Upper lobe of left lung (tissue), 6 donors: ENCODE results near the gene ACVRL1. TPM values are rescaled to one million over a fixed set of nuclear protein-coding genes. Genes with fewer than 3 reads are reported as not detected.

Source experiments
- ATAC-seq, 2 donors: fragments of 200-7000 bp; cut with Tn5 transposase; one replicate each; pipeline ENCODE4 v1.9.1; 2022; ENCODE audit warnings: mild to moderate bottlenecking in 2 of 2, moderate library complexity in 2 of 2; ENCODE audit not compliant: low FRiP score in 2 of 2
- DNase-seq, 2 donors: peaks; one replicate each; pipeline ENCODE4 v3.0.0-alpha.2; 2019 to 2020
- H3K27ac ChIP-seq, 4 donors: fragments of 200-600 bp; sonication (generic); one replicate each; pipeline ENCODE4 v1.5.1; 2016 to 2019
- H3K27me3 ChIP-seq, 4 donors: fragments of 200-600 bp; sonication (generic); one replicate each; pipeline ENCODE4 v1.5.1; 2017 to 2019
- H3K36me3 ChIP-seq, 4 donors: fragments of 200-600 bp; sonication (generic); one replicate each; pipeline ENCODE4 v1.5.1; 2016 to 2019
- H3K4me1 ChIP-seq, 4 donors: fragments of 200-600 bp; sonication (generic); one replicate each; pipeline ENCODE4 v1.5.1; 2018 to 2019
- H3K4me3 ChIP-seq, 4 donors: fragments of 200-600 bp; sonication (generic); one replicate each; pipeline ENCODE4 v1.5.1; 2017 to 2019; ENCODE audit warnings: mild to moderate bottlenecking in 2 of 4, moderate library complexity in 1 of 4
- H3K9me3 ChIP-seq, 4 donors: fragments of 200-600 bp; sonication (generic); one replicate each; pipeline ENCODE4 v1.5.1; 2018 to 2019
- CTCF ChIP-seq, 6 experiments: fragments of 450-650 bp in 4 of 6; fragments of 200-600 bp in 2 of 6; sonication (generic) in 2 of 6; IDR thresholded peaks; one replicate each; pipeline ENCODE4 v1.5.1; 2016 to 2019; ENCODE audit warnings: antibody characterized with exemption in 6 of 6
- EP300 ChIP-seq, 4 donors: sonication (generic); formaldehyde crosslinking; IDR thresholded peaks; one replicate each; pipeline ENCODE4 v1.5.1; 2017; ENCODE audit warnings: antibody characterized with exemption in 4 of 4, control low read depth in 2 of 4
- POLR2A ChIP-seq, 4 donors: fragments of 450-650 bp; IDR thresholded peaks; one replicate each; pipeline ENCODE4 v1.5.1; 2016 to 2017; ENCODE audit warnings: antibody characterized with exemption in 4 of 4, mild to moderate bottlenecking in 2 of 4
- POLR2AphosphoS5 ChIP-seq, 2 donors: sonication (generic); formaldehyde crosslinking; IDR thresholded peaks; one replicate each; pipeline ENCODE4 v1.5.1; 2017; ENCODE audit warnings: antibody characterized with exemption in 2 of 2
- WGBS, 2 donors: methylation state at CpG; one replicate each; pipeline ENCODE4 v1.1.5; 2017 to 2018; 5-methylcytosine and 5-hydroxymethylcytosine counted together
- total RNA-seq, 6 donors: library from RNA; depleted of rRNA in 4 of 6; stranded (reverse); fragments of >200 nt in 4 of 6; gene quantifications; one replicate each; pipeline versions ENCODE4 v1.1.0 to v1.2.1, GENCODE V29; 2016 to 2021
- donor health status: DM: no; HTN: no; CAD: no; lungs with moderate emphysema.
- donor health status: DM: no; HTN: yes; CAD: no; lungs with severe emphysema.

The ACVRL1 gene
- total RNA-seq, 6 donors from 2014 or later: 62.9 to 265 (median 180) TPM

GRCh38 chr12:51972422-51972812 is 65.1 kb downstream of the ACVRL1 start:
- H3K4me3 ChIP-seq: peak overlapping the region in 1 of 4 donors; percentile 8
- DNase-seq (no peak), ATAC-seq (peak in 1 of 2 donors; percentile 1)
- TF ChIP-seq POLR2A (IDR thresholded peaks at IDR 0.05) (no peak), POLR2AphosphoS5 (IDR thresholded peaks at IDR 0.05) (no peak), CTCF (IDR thresholded peaks at IDR 0.05) (no peak), EP300 (IDR thresholded peaks at IDR 0.05) (no peak)
- H3K36me3 ChIP-seq: peaks cover 0 to 22% (median 12%) of the 10 kb centered on the region in 4 donors
- H3K27ac ChIP-seq: peak overlapping the region; percentile 71 to 83 (median 78)
- H3K27me3 ChIP-seq: no peaks in the 10 kb centered on the region
- WGBS, 2 donors: 49 to 68% methylated on average over 5 of the region's 5 CpGs
- peaks cover 47 to 65% (median 61%) of the 10 kb centered on the region in 4 donors for H3K4me1 ChIP-seq
- no peaks in the 10 kb centered on the region for H3K9me3 ChIP-seq

- Histone ChIP-seq H3K36me3 (peaks cover 0 to 24% (median 12%) of the 10 kb centered on the region in 4 donors), H3K9me3 (no peaks in the 10 kb centered on the region), H3K27ac (peak overlapping the region; percentile 71 to 83 (median 78)), H3K27me3 (no peaks in the 10 kb centered on the region), H3K4me3 (peak overlapping the region in 1 of 4 donors; percentile 8), H3K4me1 (peaks cover 51 to 65% (median 62%) of the 10 kb centered on the region in 4 donors)
- DNase-seq (peak in 1 of 2 donors; percentile 86), ATAC-seq (peak; percentile 80 to 87)
- TF ChIP-seq EP300 (IDR thresholded peaks at IDR 0.05): peak in 2 of 4 donors; percentile 65 to 82
- TF ChIP-seq POLR2A (IDR thresholded peaks at IDR 0.05): peak in 1 of 4 donors; percentile 26
- no peak for TF ChIP-seq CTCF (IDR thresholded peaks at IDR 0.05)
- peak; percentile 54 to 79 for TF ChIP-seq POLR2AphosphoS5 (IDR thresholded peaks at IDR 0.05)
- 16 to 31% methylated on average over 9 of the region's 9 CpGs for WGBS, 2 donors
Measured at GRCh38 chr12:51972849-51973273, 65.6 kb downstream of the ACVRL1 start.

Other genes with a start within 250 kb of the ACVRL1 start
- gene FIGNL2, start 58.8 kb upstream of the ACVRL1 start, total RNA-seq: 1 to 10 TPM in 2 of 6 donors, under 1 TPM in 3, not detected in 1; 0.22 to 1.5 (median 0.39) TPM
- not detected for gene ANKRD33, start 19.4 kb upstream of the ACVRL1 start, total RNA-seq
- gene ACVR1B, start 44.2 kb downstream of the ACVRL1 start, total RNA-seq: 10 to 100 TPM; 13.0 to 44.9 (median 23.6) TPM
- gene TAMALIN, start 99.4 kb downstream of the ACVRL1 start, total RNA-seq: 100 to 1,000 TPM in 2 of 6 donors, 10 to 100 TPM in 4; 52.3 to 170 (median 73.7) TPM
- 100 to 1,000 TPM in 5 of 6 donors, 10 to 100 TPM in 1; 88.3 to 202 (median 156) TPM for gene NR4A1, start 143.9 kb downstream of the ACVRL1 start, total RNA-seq
- 10 to 100 TPM; 17.8 to 74.8 (median 35.9) TPM for gene ATG101, start 162.5 kb downstream of the ACVRL1 start, total RNA-seq
- gene SMIM41, start 172.2 kb downstream of the ACVRL1 start, total RNA-seq: 10 to 100 TPM in 4 of 6 donors, 1 to 10 TPM in 2; 4.7 to 25.1 (median 15.4) TPM